Measurements from ENCODE around the gene ST8SIA4. TPM values are rescaled to one million over a fixed set of nuclear protein-coding genes. Genes with fewer than 3 reads are reported as not detected.

Gene ST8SIA4
- total and polyA plus RNA-seq, 2 experiments from 2014 or later, result 3.1 to 6.0 TPM

DNA sequence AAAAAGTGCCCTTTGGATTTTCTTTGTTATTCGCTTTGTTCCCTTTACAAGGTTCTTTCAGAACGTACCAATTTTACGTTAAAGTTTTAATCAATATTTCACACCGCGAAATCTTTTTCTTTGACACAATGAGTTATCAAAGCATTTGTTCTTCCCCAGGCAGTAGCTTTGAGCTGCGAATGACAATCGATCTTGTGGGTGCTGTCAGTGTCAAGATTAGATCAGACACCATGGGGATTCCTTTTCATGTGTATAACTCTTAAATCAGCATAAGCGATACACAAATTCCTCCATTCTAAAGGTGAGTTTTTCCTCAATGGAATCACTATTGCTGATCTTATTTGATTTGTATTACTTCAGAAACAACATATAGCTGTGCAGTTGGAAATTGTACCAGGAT is 145.5 kb downstream of the ST8SIA4 start:
- Histone ChIP-seq H2AFZ (no peak overlapping the region), H3K9me2 (replicated peaks; ENCODE audit: insufficient read depth) (no peaks in the 10 kb centered on the region), H4K20me1 (ENCODE audit: insufficient read depth, poor library complexity, severe bottlenecking) (no peaks in the 10 kb centered on the region), H3K79me2 (no peaks in the 10 kb centered on the region), H3K27me3 (no peaks in the 10 kb centered on the region), H3K27ac (no peak overlapping the region), H3K4me1 (ENCODE audit: insufficient read depth) (no peaks in the 10 kb centered on the region), H3K4me2 (no peak overlapping the region), H3K36me3 (replicated peaks; ENCODE audit: insufficient read depth, low read depth) (no peaks in the 10 kb centered on the region), H3K9me3 (ENCODE audit: low read depth) (no peaks in the 10 kb centered on the region), H3K4me3 (no peak overlapping the region)
- TF ChIP-seq EZH2 (IDR thresholded peaks at IDR 0.05; ENCODE audit: borderline replicate concordance), result no peak
- TF ChIP-seq, protein P1, sequence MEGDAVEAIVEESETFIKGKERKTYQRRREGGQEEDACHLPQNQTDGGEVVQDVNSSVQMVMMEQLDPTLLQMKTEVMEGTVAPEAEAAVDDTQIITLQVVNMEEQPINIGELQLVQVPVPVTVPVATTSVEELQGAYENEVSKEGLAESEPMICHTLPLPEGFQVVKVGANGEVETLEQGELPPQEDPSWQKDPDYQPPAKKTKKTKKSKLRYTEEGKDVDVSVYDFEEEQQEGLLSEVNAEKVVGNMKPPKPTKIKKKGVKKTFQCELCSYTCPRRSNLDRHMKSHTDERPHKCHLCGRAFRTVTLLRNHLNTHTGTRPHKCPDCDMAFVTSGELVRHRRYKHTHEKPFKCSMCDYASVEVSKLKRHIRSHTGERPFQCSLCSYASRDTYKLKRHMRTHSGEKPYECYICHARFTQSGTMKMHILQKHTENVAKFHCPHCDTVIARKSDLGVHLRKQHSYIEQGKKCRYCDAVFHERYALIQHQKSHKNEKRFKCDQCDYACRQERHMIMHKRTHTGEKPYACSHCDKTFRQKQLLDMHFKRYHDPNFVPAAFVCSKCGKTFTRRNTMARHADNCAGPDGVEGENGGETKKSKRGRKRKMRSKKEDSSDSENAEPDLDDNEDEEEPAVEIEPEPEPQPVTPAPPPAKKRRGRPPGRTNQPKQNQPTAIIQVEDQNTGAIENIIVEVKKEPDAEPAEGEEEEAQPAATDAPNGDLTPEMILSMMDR (IDR thresholded peaks at IDR 0.05; ENCODE audit: poor library complexity), result no peak
- TF ChIP-seq EZH2phosphoT487 (IDR thresholded peaks at IDR 0.05; ENCODE audit: low read depth, severe bottlenecking, unreplicated experiment), result no peak
- no peak for DNase-seq (ENCODE audit: low spot score)
- WGBS (ENCODE audit: low lambda C conversion rate, missing lambda C conversion rate), result 26% methylated on average over 8 of the region's 8 CpGs

MicroRNAs within 50 kb of the gene (microRNA counts, 767-probe panel; counts per million panel counts)
- not detected for microRNA hsa-miR-548p

Small RNA genes within 50 kb of the gene (microRNA-seq; reads per million reads assigned to microRNA genes)
- not detected for gene MIR548P

Small RNA genes within 50 kb of the gene (small RNA-seq; reads per million reads assigned to genes)
- gene MIR548P, result not detected

Measured in hepatocyte (in vitro differentiated cells).